Body of pancreas (tissue), 4 donors: ENCODE results near the gene ALDH1A1.
"Not testable (repeated sequence)": the region's sequence is repeated elsewhere in the genome, so short reads cannot be mapped to it uniquely, and the experiment has no call there.

Experiments used
- POLR2A ChIP-seq, 3 donors: fragments of 450-650 bp; IDR thresholded peaks; one replicate each; pipeline ENCODE4 v1.6.1; 2016; ENCODE audit warnings: antibody characterized with exemption in 3 of 3, mild to moderate bottlenecking in 2 of 3
- TF ChIP-seq, protein P1 (sequence below), 7 experiments: fragments of 450-650 bp in 4 of 7; fragments of 200-600 bp in 3 of 7; sonication (generic) in 3 of 7; IDR thresholded peaks; one replicate each; pipeline ENCODE4 v1.5.1; 2016 to 2019; ENCODE audit warnings: antibody characterized with exemption in 7 of 7

GRCh38 chr9:72862788-72863187 is 90.1 kb downstream of the ALDH1A1 start:
- TF ChIP-seq POLR2A (IDR thresholded peaks at IDR 0.05) = not testable (repeated sequence)
- TF ChIP-seq, protein P1, sequence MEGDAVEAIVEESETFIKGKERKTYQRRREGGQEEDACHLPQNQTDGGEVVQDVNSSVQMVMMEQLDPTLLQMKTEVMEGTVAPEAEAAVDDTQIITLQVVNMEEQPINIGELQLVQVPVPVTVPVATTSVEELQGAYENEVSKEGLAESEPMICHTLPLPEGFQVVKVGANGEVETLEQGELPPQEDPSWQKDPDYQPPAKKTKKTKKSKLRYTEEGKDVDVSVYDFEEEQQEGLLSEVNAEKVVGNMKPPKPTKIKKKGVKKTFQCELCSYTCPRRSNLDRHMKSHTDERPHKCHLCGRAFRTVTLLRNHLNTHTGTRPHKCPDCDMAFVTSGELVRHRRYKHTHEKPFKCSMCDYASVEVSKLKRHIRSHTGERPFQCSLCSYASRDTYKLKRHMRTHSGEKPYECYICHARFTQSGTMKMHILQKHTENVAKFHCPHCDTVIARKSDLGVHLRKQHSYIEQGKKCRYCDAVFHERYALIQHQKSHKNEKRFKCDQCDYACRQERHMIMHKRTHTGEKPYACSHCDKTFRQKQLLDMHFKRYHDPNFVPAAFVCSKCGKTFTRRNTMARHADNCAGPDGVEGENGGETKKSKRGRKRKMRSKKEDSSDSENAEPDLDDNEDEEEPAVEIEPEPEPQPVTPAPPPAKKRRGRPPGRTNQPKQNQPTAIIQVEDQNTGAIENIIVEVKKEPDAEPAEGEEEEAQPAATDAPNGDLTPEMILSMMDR (IDR thresholded peaks at IDR 0.05) = not testable (repeated sequence)
